Right renal cortex interstitium (tissue), 3 donors: ENCODE measurements around the gene EEFSEC. TPM values are rescaled to one million over a fixed set of nuclear protein-coding genes. Genes with fewer than 3 reads are reported as not detected.

ENCODE experiments used
- DNase-seq, 3 donors: peaks; one replicate each; pipeline ENCODE4 v3.0.0-alpha.2; 2013; ENCODE audit warnings: low read depth in 3 of 3, low spot score in 2 of 3
- polyA plus RNA-seq, 3 donors: library from polyadenylated mRNA; unstranded; fragments of 120-200 nt; gene quantifications; one replicate each; pipeline ENCODE4 v1.2.1, GENCODE V29; 2013; ENCODE audit not compliant: insufficient read length in 3 of 3

The EEFSEC gene
- polyA plus RNA-seq, 3 donors: 20.6 to 24.8 (median 21.9) TPM

DNA sequence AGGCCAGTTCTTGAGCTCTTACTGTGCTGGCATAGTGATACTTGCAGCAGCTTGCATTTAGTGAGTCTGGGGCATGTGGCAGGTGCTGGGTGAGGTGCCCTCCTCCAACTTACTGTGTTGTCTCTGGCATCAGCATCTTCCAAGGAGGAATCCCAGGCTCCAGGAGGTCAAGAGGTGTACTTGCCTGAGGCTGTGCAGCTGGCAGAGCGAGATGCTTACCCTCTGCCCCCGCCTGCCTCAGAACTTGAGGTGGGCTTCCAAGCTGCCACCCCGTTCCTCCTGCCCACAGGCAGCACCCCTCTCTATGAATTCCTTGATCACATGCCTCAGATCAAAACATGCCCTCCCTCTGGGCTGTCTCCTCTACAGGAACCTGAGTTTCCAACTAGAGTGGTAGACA is 86.0 kb downstream of the EEFSEC start:
- DNase-seq: no peak

DNA sequence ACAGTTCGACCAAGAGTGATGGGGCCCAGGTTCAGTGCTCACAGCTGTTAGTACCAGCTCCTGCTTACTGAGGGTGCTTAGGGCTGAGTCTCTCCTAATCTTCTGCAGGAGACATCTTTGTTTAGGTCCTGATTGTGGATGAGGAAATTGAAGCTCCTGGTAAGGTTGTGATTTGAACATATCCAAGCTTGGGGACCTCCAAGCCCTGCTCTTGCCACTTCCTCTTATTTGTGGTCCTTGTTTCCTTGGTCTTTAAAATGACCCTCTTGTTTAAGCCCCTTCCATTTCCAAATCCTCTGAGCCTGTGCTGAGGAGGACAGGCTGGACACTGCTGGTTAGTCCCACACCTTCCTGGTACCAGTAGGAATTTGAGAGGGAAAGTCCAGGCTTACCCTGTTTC is 87.0 kb downstream of the EEFSEC start:
- DNase-seq: no peak

- no peak for DNase-seq
Observed at GRCh38 chr3:128241741-128242140, 88.5 kb downstream of the EEFSEC start.

- DNase-seq: no peak
Observed at GRCh38 chr3:128242818-128243601, 89.7 kb downstream of the EEFSEC start.

DNA sequence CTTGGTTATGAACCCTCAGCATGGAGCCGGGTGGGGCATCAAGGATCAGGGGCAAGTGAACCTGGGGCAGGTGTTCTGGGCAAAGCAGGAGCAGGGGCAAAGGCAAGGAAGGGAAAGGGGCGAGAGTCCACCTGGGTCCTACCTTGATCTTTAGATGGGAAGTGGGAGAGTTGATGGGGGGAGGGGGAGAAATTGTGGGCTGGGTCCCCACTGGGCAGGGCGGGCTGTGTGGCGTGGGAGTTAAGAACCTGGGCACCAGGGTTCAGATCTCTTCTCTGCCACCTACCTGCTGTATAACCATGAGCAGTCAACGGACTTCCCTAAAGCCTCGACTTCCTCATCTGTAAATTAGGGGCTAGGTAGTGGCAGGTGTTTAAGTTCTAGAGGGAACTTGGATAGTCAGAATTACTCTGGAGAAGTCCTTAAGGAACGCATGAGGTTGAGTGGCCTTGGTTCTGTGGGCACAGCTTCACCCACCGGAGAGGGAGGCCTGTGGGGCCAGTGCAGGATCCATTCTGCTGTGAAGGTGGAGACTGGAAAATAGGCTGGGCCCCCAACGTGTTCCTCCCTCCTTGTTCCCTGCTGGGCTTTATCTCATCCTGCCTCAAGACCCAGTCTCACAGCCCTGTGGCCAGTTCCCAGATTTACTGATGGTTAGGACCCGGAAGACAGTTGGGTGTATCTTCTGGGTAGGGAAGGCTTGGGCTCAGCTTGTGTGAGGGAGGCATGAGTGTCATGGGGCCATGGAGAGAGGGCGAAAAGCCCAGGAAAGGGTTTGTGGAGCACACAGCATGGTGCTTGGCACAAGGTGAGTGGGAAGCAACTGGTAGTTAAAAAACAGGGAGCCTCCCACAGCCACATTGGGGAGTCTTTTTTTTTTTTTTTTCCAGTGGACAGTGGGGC is 90.6 kb downstream of the EEFSEC start:
- DNase-seq: no peak

- no peak for DNase-seq
Observed at GRCh38 chr3:128245460-128245859, 92.2 kb downstream of the EEFSEC start.

DNA sequence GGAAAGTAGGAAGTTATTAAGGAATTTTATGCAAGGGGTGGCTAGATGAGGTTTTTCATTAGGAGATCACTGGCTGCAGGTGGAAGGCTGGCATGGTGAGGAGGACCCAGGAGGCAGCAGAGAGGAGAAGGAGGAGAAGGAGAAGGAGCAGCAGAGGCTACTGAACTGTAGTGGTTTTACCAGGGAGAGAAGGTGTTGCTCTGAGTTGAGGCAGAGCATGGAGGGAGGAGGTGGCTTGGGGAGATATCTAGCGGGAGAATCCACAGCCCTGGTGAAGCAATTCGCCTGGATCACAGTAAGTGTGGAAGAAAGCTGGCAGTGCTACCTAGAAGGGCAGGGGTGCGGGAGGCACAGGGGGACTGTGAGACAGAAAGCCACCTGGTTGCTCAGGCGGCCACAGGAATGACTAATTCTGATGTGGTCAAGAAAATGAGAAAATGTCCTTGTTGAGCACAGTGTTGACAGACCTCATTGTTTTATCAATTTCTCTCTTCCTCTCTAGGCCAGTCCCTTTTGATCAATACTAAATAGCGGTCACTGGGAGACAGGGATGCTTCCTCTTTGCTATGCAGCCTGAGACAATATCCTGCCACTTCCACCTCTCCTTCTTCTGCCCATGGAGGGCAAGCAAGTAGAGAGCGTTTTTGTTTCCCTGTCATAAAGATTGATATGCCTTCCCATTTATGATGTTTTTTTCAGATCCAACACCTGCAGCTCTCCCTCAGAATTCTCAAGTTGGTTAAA is 94.6 kb downstream of the EEFSEC start:
- no peak for DNase-seq

- DNase-seq: no peak
Observed at GRCh38 chr3:128252083-128252482, 98.8 kb downstream of the EEFSEC start.

GRCh38 chr3:128253150-128253549 is 99.9 kb downstream of the EEFSEC start:
- DNase-seq: no peak

DNA sequence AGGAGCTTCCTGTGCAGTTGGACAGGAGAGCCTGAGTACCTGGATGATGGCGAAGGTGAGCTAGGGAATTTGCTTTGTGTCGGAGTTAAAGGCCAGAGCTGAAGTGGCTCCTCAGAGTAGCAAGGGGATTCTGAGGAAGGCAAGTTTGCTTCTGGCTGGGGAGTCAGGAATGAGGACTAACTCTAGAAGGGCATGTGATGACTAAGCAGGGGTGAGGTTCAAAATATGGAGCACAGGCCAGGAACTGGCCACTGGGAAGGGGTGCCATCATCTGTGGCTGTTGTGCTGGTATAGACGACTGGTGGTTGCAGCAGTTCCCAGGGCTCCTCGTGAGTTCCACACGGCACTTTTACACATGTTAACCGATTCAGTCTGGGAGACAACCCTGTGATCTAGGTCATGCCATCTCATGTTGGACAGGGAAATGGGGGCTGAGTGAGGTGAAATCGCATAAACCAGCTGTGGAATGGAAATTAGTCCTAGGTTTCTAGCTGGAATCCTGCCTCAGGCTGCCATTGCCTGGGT is 100.8 kb downstream of the EEFSEC start:
- DNase-seq: no peak

GRCh38 chr3:128254967-128255366 is 101.7 kb downstream of the EEFSEC start:
- no peak for DNase-seq

DNA sequence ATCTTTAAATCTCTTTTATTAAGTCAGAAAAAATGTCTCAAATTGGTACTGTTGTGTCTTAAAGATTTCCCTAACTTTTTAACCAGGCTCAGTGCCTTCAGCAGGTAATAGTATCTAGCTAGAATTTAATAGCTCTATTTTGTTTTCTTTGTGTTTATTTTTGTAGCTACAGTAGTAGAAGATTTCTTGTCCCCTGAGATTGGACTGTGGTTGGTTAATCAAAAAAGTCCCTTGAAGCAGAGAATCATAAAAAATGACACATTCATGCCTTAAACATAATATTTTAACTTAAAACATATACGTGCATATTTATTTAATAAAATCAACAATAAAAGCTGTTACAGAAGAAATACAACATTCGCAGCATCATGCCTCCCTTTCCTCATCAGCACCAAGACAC is 102.8 kb downstream of the EEFSEC start:
- DNase-seq: no peak

- no peak for DNase-seq
Observed at GRCh38 chr3:128257632-128258031, 104.4 kb downstream of the EEFSEC start.

DNA sequence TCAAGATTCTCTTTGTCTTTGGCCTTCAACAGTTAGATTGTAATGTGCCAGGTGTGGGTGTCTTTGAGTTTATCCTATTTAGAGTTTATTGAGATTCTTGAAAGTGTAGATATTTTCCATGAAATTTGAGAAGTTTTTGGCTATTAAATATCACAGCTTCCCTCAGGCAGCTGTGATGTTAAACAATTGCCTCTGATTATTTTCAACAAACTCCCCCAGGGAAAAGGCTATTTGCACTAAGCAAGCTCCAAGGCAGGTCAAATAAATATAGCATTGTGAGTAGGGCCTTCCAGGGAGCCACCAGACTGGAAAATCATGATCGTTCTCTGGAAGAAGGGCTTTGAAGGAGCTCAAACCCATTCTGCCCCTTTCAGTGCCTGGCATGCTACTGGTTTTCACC is 107.0 kb downstream of the EEFSEC start:
- DNase-seq: no peak

DNA sequence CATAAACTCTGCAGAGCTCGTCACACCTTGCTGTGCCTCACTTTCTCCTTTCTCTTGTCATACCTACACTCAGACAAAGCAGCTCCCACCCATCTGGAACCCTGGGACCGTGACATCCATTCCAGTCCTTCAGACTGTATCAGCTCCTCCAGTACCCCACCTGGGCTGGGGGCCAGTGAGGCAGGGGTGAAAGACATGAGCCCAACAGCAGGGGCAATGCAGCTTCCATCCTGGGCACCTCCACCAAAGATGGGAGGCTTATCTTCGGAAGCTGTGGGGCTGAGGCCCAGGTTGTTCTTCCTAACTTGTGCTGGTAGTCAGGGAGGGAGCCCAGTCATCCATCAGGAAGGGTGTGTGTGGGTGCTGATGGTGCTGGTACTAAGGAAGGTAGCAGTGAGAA is 109.2 kb downstream of the EEFSEC start:
- DNase-seq: no peak

DNA sequence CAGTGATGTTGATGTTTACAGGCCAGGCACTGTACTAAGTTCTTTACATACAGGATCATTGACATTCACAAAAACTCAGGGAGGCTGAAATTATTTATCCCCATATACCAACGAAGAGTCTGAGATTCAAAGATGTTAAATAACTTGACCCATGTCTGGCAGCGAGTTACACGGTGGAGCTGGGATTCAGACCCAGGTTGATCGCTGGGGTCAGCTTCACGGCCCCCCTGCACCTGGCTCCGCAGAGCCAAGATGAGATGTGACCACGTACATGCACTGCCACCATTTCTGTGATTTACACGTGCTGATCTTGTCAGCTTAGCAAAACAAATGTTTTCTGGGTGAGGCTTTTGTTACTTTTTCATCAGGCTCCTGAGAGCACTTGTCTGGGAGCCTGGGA is 109.8 kb downstream of the EEFSEC start:
- DNase-seq: no peak

DNA sequence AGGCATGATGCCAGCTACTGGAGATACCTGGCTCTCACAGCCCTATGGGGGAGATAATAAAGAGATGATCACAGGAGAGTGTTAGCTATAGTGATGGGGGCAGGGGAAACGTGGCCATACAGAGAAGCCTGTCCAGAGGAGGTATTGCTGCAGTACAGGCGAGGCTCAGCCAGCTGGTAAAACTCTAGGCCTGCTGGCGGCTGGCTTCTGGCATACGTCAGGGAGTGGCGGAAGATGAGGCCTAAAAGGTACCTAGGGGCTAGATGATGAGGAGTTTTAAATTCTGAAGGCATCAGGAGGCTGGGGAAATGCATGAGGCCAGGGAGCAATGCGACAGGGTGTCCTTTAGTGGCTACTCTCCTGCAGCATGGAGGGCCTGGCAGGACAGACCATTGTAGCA is 110.7 kb downstream of the EEFSEC start:
- DNase-seq: no peak

GRCh38 chr3:128266453-128266852 is 113.2 kb downstream of the EEFSEC start:
- DNase-seq: no peak

DNA sequence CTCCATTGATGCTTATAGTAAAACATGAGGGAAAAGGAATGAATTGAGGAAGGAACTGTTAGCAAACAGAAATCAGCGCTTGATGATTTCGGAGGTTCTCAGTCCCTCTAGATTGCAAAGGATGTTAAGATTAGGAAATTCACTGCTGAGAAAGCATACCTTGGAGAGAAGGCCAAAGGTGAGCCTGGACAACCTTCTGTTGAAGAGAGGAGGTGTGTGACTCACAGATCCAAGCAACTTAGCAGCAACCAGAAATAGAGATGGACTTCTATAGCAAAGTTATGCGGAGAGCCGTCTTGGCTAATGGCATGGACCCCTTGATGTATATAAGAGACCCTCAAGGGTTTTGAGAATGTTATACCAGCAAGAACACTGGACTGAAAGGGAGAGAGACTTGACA is 114.3 kb downstream of the EEFSEC start:
- DNase-seq: no peak

- DNase-seq: no peak
Observed at GRCh38 chr3:128269006-128269775, 115.9 kb downstream of the EEFSEC start.
